ENCODE measurements around the gene FAS.

The FAS gene

GRCh38 chr10:88971221-88972061 is 19.2 kb upstream of the FAS start:
- no peak for DNase-seq (ENCODE audit: low read depth in 3 of 3)

DNA sequence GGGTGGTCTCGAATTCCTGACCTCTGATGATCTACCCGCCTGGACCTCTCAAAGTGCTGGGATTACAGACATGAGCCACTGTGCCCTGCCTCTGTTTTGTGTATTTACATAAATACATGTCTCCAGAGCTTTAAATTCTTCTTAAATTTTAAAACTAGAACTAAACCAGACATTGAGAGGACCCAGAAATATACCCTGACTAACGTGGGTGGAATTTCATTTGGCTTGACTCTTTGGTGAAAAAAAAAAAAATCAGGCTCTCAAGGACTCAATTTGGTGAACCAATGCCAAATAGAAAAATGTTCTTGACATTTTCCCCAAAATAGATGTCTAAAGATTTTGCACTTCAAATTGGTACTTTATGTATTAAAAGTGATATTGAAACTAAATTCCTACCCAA is 16.6 kb upstream of the FAS start:
- no peak for DNase-seq (ENCODE audit: low read depth in 3 of 3)

DNA sequence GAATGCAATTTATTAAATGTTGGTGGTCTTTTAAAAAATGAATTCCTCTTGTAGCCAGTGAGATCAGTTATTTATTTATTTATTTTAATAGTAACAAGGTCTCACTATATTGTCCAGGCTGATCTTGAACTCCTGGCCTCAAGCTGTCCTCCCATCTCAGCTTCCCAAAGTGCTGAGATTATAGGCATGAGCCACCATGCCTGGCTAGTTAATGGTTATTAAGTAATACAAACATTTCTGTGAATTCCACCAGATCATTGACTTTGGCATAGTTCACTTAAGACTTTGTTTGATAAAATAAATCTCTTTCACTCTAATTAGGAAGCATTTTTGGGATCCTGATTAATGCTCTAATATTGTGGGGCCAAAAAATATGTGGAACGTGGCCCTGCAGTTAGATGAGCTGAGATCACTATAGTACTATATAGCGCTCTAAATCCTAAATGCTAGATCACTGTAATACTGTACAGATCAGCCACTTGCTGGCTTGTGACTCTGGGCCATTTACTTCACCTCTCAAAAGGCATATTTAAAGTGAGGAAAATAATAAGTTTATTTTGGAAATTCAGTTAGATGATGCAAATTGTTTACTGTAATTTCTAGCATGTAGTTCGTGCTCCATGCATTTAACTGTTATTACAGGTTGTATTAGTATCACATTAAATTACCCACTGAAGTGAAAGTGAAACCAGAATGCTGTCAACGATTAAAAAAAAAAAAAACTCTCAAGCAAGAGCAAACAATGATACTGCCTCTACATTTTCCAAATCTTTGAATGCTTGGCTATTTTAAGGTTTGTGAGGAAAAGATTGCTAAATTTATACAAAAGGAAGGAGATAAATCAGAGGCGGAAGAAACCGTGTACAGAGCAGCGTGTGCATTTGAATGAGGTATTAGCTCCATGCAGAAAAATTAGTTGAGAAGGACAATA is 15.9 kb upstream of the FAS start:
- no peak for DNase-seq (ENCODE audit: low read depth in 3 of 3)

GRCh38 chr10:88975377-88975720 is 15.2 kb upstream of the FAS start:
- DNase-seq (ENCODE audit: low read depth in 3 of 3), result no peak

GRCh38 chr10:88978463-88978862 is 12.1 kb upstream of the FAS start:
- DNase-seq (ENCODE audit: low read depth in 3 of 3), result no peak

DNA sequence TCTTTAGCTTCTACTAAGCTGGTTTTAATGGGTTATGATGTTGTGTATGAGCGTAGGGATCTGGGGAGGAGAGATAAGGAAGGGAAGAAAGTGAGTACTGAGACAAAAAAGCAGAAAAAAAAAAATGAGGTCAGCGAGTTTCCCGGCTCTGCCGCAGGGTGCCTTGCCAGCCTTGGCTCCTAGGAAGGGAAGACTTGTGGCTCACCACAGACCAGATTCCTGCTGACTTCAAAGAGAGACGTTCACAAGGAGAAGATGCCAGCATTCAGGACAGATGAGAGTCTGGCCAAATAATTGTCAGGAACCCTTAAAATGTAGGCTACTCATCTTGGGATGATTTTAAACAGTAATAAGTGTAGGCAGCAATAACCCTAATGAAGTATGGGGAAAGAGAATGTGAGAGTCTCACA is 11.4 kb upstream of the FAS start:
- no peak for DNase-seq (ENCODE audit: low read depth in 3 of 3)

GRCh38 chr10:88979603-88980002 is 11.0 kb upstream of the FAS start:
- DNase-seq (ENCODE audit: low read depth in 3 of 3), result no peak

DNA sequence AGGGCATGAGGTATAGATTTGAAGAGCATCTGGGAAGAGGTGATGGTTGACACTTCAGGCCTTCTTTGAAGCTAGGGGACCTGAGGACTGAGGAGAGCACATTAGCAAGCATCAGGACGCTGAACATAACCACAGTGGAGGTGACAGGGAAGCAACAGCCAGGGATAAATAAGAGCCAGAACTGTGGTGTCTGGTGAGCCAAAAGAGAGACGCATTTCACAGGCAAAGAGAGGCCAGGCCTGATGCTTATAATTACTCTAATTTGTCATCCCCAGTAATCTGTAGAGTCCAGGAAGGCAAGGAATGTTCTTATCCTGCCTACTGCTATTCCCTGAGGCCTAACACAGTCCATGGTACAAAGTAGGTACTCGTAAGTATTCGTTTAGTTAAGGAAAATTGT is 10.4 kb upstream of the FAS start:
- DNase-seq (ENCODE audit: low read depth in 3 of 3), result no peak

DNA sequence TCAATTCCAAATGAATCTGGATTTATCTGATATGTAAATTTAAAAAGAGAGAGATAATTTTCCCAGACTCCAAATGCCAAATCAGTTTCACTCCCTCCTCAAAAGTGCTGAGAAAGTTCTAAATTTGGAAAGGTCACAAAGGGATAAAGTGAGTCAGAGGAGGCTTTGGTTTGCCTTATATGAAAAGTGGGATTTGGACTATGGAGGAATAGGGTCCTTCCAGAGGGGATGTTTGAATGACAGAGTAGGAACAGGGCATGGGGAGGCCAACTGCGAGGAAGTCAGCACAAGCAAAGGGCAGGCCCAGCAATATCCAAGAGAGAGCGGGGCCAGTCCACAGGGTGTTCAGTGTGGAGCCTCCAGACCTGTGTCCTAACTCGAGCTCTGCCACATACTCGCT is 9.8 kb upstream of the FAS start:
- DNase-seq (ENCODE audit: low read depth in 3 of 3), result no peak

GRCh38 chr10:88981435-88981834 is 9.2 kb upstream of the FAS start:
- DNase-seq (ENCODE audit: low read depth in 3 of 3), result no peak

DNA sequence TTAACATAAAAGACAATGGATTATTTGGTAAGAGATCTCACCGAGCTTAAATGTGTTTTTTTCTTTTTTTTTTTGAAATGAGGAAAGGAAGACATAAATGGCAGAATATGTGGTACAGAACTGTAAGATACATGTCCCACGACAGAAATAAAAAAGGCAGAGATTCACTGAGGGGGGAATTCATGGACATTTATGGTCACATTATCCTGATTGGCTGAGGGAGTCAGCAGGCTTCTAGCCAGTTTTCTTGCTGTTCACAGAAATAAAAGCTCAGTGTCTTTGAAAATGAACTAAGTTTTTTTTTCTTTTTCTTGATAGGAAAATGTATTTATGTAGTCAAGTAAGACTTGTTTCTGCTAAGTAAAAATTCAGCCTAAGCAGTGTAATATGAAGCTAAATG is 8.2 kb upstream of the FAS start:
- DNase-seq (ENCODE audit: low read depth in 3 of 3), result no peak

DNA sequence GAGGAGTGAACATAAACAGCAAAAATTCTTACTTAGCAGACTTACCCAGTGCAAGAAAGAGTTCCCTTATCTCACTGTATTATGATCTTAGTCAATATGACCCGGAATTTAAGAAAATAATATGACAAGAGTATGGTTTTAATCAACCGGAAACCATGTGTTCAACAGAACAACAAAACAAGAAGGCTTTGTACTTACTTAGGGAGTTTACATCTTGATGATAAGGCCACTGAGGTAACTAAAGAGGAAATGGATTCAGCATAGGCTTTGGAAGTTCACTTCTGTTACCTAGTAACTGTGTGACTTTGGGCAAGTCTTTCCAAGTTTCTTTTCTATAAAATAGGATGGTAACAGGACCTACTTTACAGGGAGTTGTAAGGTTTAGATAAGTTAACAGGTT is 7.4 kb upstream of the FAS start:
- DNase-seq (ENCODE audit: low read depth in 3 of 3), result no peak

DNA sequence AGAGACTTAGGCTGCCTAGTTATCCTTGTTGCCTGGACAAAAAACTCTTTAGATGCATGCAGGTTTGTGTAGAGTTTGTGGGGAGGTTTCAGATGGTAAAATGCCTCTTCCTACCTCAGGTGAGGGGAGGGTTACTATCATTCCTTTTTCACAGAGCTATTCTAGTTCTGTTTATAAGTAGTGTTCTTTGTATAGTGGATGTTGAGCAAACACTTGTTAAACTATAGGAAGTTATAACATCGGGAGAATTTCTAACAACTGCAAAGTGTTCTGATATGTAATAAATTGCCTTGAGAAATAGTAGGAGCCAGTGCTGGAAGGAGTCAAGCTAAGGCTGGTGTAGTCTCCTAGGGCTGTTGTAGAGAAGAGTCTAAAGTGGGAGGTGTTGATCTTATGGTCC is 6.7 kb upstream of the FAS start:
- no peak for DNase-seq (ENCODE audit: low read depth in 3 of 3)

GRCh38 chr10:88984525-88984924 is 6.1 kb upstream of the FAS start:
- DNase-seq (ENCODE audit: low read depth in 3 of 3), result no peak

GRCh38 chr10:88986549-88987242 is 3.9 kb upstream of the FAS start:
- DNase-seq (ENCODE audit: low read depth in 3 of 3), result no peak

GRCh38 chr10:88987243-88987725 is 3.3 kb upstream of the FAS start:
- DNase-seq (ENCODE audit: low read depth in 3 of 3), result no peak

DNA sequence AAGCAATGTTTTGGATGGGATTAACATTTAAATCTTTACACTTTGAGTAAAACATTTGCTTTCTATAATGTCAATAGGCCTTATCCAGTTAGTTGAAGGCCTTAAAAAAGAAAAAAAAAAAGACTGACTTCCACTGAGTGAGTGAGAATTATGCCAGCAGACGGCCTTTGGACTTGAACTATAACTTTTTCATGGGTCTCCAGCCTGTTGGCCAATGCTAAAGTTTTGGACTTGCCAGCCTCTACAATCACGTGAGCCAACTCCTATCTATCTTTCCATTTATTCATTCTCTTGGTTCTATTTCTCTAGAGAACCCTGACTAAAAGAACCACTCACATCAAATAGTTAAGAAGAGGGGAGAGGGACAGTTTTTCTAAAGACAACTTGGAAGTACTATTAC is 2.8 kb upstream of the FAS start:
- no peak for DNase-seq (ENCODE audit: low read depth in 3 of 3)

DNA sequence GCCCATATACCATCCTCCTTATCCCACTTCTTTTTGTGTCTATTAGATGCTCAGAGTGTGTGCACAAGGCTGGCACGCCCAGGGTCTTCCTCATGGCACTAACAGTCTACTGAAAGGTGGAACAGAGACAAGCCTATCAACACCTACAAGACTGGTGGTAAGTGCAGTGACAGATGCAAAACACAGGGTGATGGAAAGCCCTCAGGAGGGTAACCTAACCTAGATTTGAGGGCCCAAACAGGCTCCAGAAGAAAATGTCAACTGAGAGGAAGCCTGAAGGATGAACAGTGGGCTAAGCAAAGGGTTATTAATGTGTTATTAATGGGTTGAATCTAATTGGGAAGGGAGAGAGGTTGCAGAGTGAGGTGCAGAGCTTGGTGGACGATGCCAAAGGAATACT is 1.2 kb upstream of the FAS start:
- DNase-seq (ENCODE audit: low read depth in 3 of 3), result no peak

GRCh38 chr10:88989824-88990383 is 694 bp upstream of the FAS start:
- no peak for DNase-seq (ENCODE audit: low read depth in 3 of 3)

- peak; percentile 50 to 71 (median 52) for DNase-seq (ENCODE audit: low read depth in 3 of 3)
Measured at GRCh38 chr10:88991161-88991898, 732 bp downstream of the FAS start.

GRCh38 chr10:88991899-88992320 is 1.3 kb downstream of the FAS start:
- DNase-seq (ENCODE audit: low read depth in 3 of 3), result no peak
